GM10248 (cell line): ENCODE results near the gene RANBP1.
A peak's percentile ranks its signal among the peaks of the same experiment; 100 is the strongest.

ENCODE experiments used
- CTCF ChIA-PET: fragments of 300-600 bp; sonication (Branson Sonifier 250); formaldehyde crosslinking; extraction: SDS; loops from one replicate; lab custom pipeline; 2021; ENCODE audit warnings: antibody characterized with exemption; lab: Yijun Ruan, JAX
- POLR2A ChIA-PET: fragments of 350-650 bp; sonication (Branson Sonifier 250); formaldehyde crosslinking; extraction: SDS; loops from one replicate; lab custom pipeline; 2020; ENCODE audit warnings: antibody characterized with exemption; lab: Yijun Ruan, JAX
- DNase-seq: peaks from one replicate; pipeline ENCODE4 v3.0.0; 2012; ENCODE audit errors: extremely low spot score
- CTCF ChIP-seq: IDR thresholded peaks from 2 replicates; pipeline ENCODE4 v1.5.1; 2012; ENCODE audit warnings: mild to moderate bottlenecking, low read depth; ENCODE audit errors: extremely low read depth, missing control alignments, control extremely low read depth

RANBP1 gene

GRCh38 chr22:20083891-20084546 is 31.9 kb upstream of the RANBP1 start:
- POLR2A ChIA-PET = no interaction called here
- TF ChIP-seq CTCF = no peak
- DNase-seq = no peak
- CTCF ChIA-PET = no interaction called here

- ChIA-PET POLR2A (no interaction called here), CTCF (interaction anchor here (1.7 kb wide), 1 partner anchor 10 kb away, joined by 6 read pairs; no protein-coding TSS in a partner anchor)
- TF ChIP-seq CTCF = peak; percentile 30
- no peak for DNase-seq
These were observed 31.1 kb upstream of the RANBP1 start for GRCh38 chr22:20084547-20085413.

GRCh38 chr22:20085651-20086050 is 30.3 kb upstream of the RANBP1 start:
- DNase-seq = no peak
- ChIA-PET POLR2A (no interaction called here), CTCF (interaction anchor here (1.7 kb wide), 1 partner anchor 9 kb away, joined by 6 read pairs; no protein-coding TSS in a partner anchor)
- no peak for TF ChIP-seq CTCF

GRCh38 chr22:20086101-20086599 is 29.8 kb upstream of the RANBP1 start:
- ChIA-PET POLR2A (no interaction called here), CTCF (interaction anchor here (1.7 kb wide), 1 partner anchor 8 kb away, joined by 6 read pairs; no protein-coding TSS in a partner anchor)
- TF ChIP-seq CTCF = no peak
- DNase-seq = no peak

- ChIA-PET POLR2A (no interaction called here), CTCF (no interaction called here)
- no peak for DNase-seq
- TF ChIP-seq CTCF = no peak
These were observed 29.1 kb upstream of the RANBP1 start for GRCh38 chr22:20086763-20087162.
